COLO668 (cell line): Measurements from ENCODE around the gene FAM171A2.

Source experiments
- DNase-seq: peaks from one replicate; lab custom pipeline; 2025; ENCODE audit not compliant: unreplicated experiment; lab: John Stamatoyannopoulos, UW

Gene FAM171A2

GRCh38 chr17:44323359-44324091 lies 40.1 kb downstream of the FAM171A2 start:
- DNase-seq: no peak

- DNase-seq: no peak
These were observed 41.3 kb downstream of the FAM171A2 start for GRCh38 chr17:44322236-44322895.

GRCh38 chr17:44321246-44322120 lies 42.2 kb downstream of the FAM171A2 start:
- no peak for DNase-seq

- DNase-seq: no peak
These were observed 43.6 kb downstream of the FAM171A2 start for GRCh38 chr17:44320066-44320465.

DNA sequence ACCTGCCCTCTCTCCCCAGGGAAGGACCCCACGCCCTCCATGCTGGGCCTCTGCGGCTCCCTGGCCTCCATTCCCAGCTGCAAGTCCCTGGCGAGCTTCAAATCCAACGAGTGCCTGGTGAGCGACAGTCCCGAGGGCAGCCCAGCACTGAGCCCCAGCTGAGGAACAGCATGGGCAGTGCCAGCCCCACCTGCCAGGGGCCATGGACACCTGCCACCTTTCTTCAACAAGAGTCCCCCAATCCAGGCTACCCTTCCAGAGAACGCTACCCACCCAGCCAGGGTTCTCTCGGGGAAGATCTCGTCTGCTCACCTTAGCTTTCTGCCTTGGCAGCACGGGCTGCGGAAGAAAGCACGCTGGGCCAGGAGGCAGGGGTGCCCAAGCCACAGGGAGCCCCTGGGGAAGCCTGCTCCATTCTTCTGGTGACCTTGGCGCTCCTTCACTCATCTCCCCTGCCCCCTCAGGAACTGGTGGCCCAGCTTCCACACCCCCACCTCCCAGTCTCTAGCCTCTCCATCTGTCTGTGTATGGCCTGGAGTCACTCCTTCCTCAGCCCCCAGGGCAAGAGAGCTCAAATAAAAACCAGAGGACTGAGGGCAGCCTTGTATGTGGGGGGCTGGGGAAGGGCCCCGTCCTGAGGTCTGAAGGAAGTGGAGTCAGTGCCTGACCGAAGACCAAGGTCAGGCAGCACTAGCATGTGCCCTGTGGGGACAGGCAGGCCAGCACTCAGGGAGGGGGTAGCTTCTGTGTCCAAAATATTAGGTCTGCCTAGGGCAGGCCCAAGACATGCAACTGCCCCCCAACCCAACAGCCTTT lies 45.4 kb downstream of the FAM171A2 start:
- DNase-seq: no peak

DNA sequence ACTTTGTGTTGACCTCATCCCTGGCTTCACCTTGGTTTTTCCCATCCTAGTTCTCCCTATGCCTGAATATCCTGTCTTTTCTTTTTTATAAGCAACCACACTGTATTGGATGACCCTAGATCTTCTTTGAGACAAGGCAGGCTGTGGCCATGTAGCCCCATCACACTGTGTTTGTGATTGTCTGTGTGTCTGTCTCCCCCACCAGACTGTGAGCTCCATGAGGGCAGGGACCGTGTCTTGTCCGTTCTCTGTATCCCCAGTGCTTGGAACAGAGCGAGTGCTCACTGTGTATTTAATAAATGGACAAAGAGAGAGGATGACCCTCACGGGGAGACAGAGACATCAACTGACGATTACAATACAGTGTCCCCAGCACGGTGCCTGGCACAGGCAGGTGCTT lies 46.1 kb downstream of the FAM171A2 start:
- DNase-seq: no peak

GRCh38 chr17:44315760-44316731 lies 47.6 kb downstream of the FAM171A2 start:
- DNase-seq: no peak

GRCh38 chr17:44314869-44315661 lies 48.6 kb downstream of the FAM171A2 start:
- peak; percentile 5 for DNase-seq

- no peak for DNase-seq
These were observed 49.2 kb downstream of the FAM171A2 start for GRCh38 chr17:44314524-44314868.

- DNase-seq: no peak
These were observed 49.6 kb downstream of the FAM171A2 start for GRCh38 chr17:44314031-44314430.

DNA sequence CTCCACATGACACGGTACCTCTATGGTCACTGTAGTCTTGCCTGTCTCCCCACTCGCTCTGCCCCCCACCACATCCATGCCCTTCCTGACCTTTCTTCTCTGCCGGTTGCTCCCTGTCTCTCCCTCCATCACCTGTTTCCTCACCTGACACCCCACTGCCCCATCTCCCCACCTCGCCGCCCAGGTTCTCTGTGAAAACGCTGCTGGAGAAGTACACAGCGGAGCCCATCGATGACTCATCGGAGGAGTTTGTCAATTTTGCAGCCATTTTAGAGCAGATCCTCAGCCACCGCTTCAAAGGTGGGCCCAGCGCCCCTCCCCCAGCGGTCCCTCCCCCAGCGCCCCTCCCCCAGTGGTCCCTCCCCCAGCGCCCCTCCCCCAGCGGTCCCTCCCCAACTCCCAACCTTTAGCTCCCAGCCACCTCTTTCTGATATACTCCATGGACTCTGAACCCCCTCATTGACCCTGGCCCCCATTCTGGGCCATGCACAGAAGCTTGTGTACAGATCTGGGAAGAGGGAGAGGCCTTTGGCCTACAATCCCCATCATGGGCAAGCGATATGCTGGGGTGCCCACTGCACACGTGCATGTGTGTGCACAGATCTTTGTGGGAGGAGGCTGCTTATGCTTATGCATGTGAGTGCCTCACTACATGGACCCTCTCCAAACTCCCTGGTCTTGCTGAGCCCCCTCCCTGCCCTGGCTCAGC lies 51.1 kb downstream of the FAM171A2 start:
- DNase-seq: no peak

GRCh38 chr17:44311562-44312181 lies 52.0 kb downstream of the FAM171A2 start:
- DNase-seq: no peak

- DNase-seq: no peak
These were observed 52.9 kb downstream of the FAM171A2 start for GRCh38 chr17:44310609-44311376.

- no peak for DNase-seq
These were observed 53.5 kb downstream of the FAM171A2 start for GRCh38 chr17:44310188-44310587.

GRCh38 chr17:44309472-44309871 lies 54.2 kb downstream of the FAM171A2 start:
- peak; percentile 29 for DNase-seq

DNA sequence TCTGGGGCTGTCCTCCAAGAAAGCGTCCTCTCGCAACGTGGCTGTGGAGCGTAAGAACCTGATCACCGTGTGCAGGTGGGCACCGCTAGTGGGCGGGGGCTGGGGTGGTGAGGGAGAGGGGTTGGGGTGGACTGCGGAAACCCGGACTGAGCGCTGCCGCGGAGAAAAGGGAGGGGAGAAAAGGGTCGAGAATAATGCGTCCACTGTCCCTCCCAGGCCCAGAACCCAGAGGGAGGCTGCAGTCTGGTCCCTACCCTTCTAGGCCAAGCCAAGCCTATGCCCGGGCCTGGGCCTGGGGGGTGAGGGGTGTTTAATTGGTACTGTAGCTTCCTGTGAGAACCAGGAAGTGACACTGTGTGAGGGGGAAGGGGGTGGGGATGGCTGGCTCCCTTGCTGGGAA lies 54.8 kb downstream of the FAM171A2 start:
- DNase-seq: peak; percentile 40

- peak; percentile 62 for DNase-seq
These were observed 55.3 kb downstream of the FAM171A2 start, which contains the start of gene RUNDC3A for GRCh38 chr17:44308320-44308818. RUNDC3A (plus strand) TSS chr17:44308601; CDS start chr17:44308833, 232 bp downstream.
